ENCODE results near the gene PLA2G7.

The PLA2G7 gene

GRCh38 chr6:46699970-46700369, 35.2 kb downstream of the PLA2G7 start:
- TF ChIP-seq POLR2AphosphoS5 (IDR thresholded peaks at IDR 0.05; ENCODE audit: low read depth, low read length) = no peak
- no peak for TF ChIP-seq REST (IDR thresholded peaks at IDR 0.05; ENCODE audit: insufficient read depth in 1 of 2, low read depth in 2 of 2, low read length in 2 of 2)
- no peak for TF ChIP-seq SIN3A (IDR thresholded peaks at IDR 0.05; ENCODE audit: borderline replicate concordance, insufficient read depth, low read length)

- TF ChIP-seq FOXP2 (optimal IDR thresholded peaks at IDR 0.05; ENCODE audit: borderline replicate concordance, extremely low read depth, extremely low read length, insufficient read depth) (no peak), POLR2AphosphoS5 (IDR thresholded peaks at IDR 0.05; ENCODE audit: low read depth, low read length) (no peak), TAF1 (IDR thresholded peaks at IDR 0.05; ENCODE audit: borderline replicate concordance, insufficient read depth, low read length) (no peak), SIN3A (IDR thresholded peaks at IDR 0.05; ENCODE audit: borderline replicate concordance, insufficient read depth, low read length) (no peak), REST (IDR thresholded peaks at IDR 0.05; ENCODE audit: insufficient read depth in 1 of 2, low read depth in 2 of 2, low read length in 2 of 2) (no peak)
These were observed 44.2 kb downstream of the PLA2G7 start for GRCh38 chr6:46690911-46691451.

GRCh38 chr6:46690141-46690755, 44.9 kb downstream of the PLA2G7 start:
- TF ChIP-seq TAF1 (IDR thresholded peaks at IDR 0.05; ENCODE audit: borderline replicate concordance, insufficient read depth, low read length) = no peak
- no peak for TF ChIP-seq POLR2AphosphoS5 (IDR thresholded peaks at IDR 0.05; ENCODE audit: low read depth, low read length)
- TF ChIP-seq FOXP2 (optimal IDR thresholded peaks at IDR 0.05; ENCODE audit: borderline replicate concordance, extremely low read depth, extremely low read length, insufficient read depth) = no peak
- TF ChIP-seq SIN3A (IDR thresholded peaks at IDR 0.05; ENCODE audit: borderline replicate concordance, insufficient read depth, low read length) = no peak
- TF ChIP-seq REST (IDR thresholded peaks at IDR 0.05; ENCODE audit: insufficient read depth in 1 of 2, low read depth in 2 of 2, low read length in 2 of 2) = no peak

- TF ChIP-seq FOXP2 (optimal IDR thresholded peaks at IDR 0.05; ENCODE audit: borderline replicate concordance, extremely low read depth, extremely low read length, insufficient read depth) = no peak
- no peak for TF ChIP-seq REST (IDR thresholded peaks at IDR 0.05; ENCODE audit: insufficient read depth in 1 of 2, low read depth in 2 of 2, low read length in 2 of 2)
- TF ChIP-seq TAF1 (IDR thresholded peaks at IDR 0.05; ENCODE audit: borderline replicate concordance, insufficient read depth, low read length) = no peak
- TF ChIP-seq POLR2AphosphoS5 (IDR thresholded peaks at IDR 0.05; ENCODE audit: low read depth, low read length) = no peak
- no peak for TF ChIP-seq SIN3A (IDR thresholded peaks at IDR 0.05; ENCODE audit: borderline replicate concordance, insufficient read depth, low read length)
These were observed 45.5 kb downstream of the PLA2G7 start for GRCh38 chr6:46689657-46690056.

- no peak for TF ChIP-seq SIN3A (IDR thresholded peaks at IDR 0.05; ENCODE audit: borderline replicate concordance, insufficient read depth, low read length)
- no peak for TF ChIP-seq FOXP2 (optimal IDR thresholded peaks at IDR 0.05; ENCODE audit: borderline replicate concordance, extremely low read depth, extremely low read length, insufficient read depth)
- TF ChIP-seq POLR2AphosphoS5 (IDR thresholded peaks at IDR 0.05; ENCODE audit: low read depth, low read length) = no peak
- no peak for TF ChIP-seq REST (IDR thresholded peaks at IDR 0.05; ENCODE audit: insufficient read depth in 1 of 2, low read depth in 2 of 2, low read length in 2 of 2)
- TF ChIP-seq TAF1 (IDR thresholded peaks at IDR 0.05; ENCODE audit: borderline replicate concordance, insufficient read depth, low read length) = no peak
These were observed 46.2 kb downstream of the PLA2G7 start for GRCh38 chr6:46688966-46689335.

Data from PFSK-1 (cell line).